Measurements from ENCODE around the gene MNX1. TPM values are rescaled to one million over a fixed set of nuclear protein-coding genes. Genes with fewer than 3 reads are reported as not detected.

MNX1 gene
- total RNA-seq, 5 donors from 2014 or later (not counting 1 experiment from before 2014, with no cell fraction given): 0.10 to 0.30 TPM; not detected in 3

- ChIA-PET CTCF (no interaction called here), POLR2A (no interaction called here)
- Mint-ChIP-seq H3K9me3 (peaks cover 0 to 6% (median 0%) of the 10 kb centered on the region in 3 donors), H3K27ac (no peak overlapping the region), H3K27me3 (peaks cover 29 to 40% of the 10 kb centered on the region in 2 donors), H3K4me3 (no peak overlapping the region), H3K4me1 (no peaks in the 10 kb centered on the region), H3K36me3 (no peaks in the 10 kb centered on the region)
- Histone ChIP-seq H3K9me3 (no peaks in the 10 kb centered on the region), H3K27ac (ENCODE audit: low read length) (no peak overlapping the region), H3K27me3 (replicated peaks in 1 of 2; ENCODE audit: control insufficient read depth in 2 of 2, extremely low read depth in 1 of 2, insufficient read depth in 2 of 2, low read length in 1 of 2) (peaks cover 0 to 46% of the 10 kb centered on the region in 2 experiments), H3K36me3 (ENCODE audit: control insufficient read depth in 2 of 2, extremely low read depth in 1 of 2, insufficient read depth in 1 of 2, low read length in 1 of 2) (no peaks in the 10 kb centered on the region), H3K4me1 (ENCODE audit: control insufficient read depth in 1 of 2, extremely low read depth in 1 of 2, insufficient read depth in 2 of 2, low read length in 2 of 2) (no peaks in the 10 kb centered on the region), H3K4me3 (ENCODE audit: control insufficient read depth in 1 of 2, extremely low read depth in 1 of 2, low read length in 1 of 2) (no peak overlapping the region)
- 96% methylated on average over 5 of the region's 8 CpGs for WGBS (ENCODE audit: insufficient coverage)
- no peak for DNase-seq
- ATAC-seq (replicated peaks in 1 of 4): no peak
These were observed 24.8 kb upstream of the MNX1 start for GRCh38 chr7:157035302-157035701.

GRCh38 chr7:157033483-157034473 is 23.3 kb upstream of the MNX1 start:
- Histone ChIP-seq H3K27ac (ENCODE audit: low read length) (no peak overlapping the region), H3K4me3 (ENCODE audit: control insufficient read depth in 1 of 2, extremely low read depth in 1 of 2, low read length in 1 of 2) (no peak overlapping the region), H3K27me3 (replicated peaks in 1 of 2; ENCODE audit: control insufficient read depth in 2 of 2, extremely low read depth in 1 of 2, insufficient read depth in 2 of 2, low read length in 1 of 2) (peaks cover 0 to 43% of the 10 kb centered on the region in 2 experiments), H3K9me3 (no peaks in the 10 kb centered on the region), H3K4me1 (ENCODE audit: control insufficient read depth in 1 of 2, extremely low read depth in 1 of 2, insufficient read depth in 2 of 2, low read length in 2 of 2) (no peaks in the 10 kb centered on the region), H3K36me3 (ENCODE audit: control insufficient read depth in 2 of 2, extremely low read depth in 1 of 2, insufficient read depth in 1 of 2, low read length in 1 of 2) (no peaks in the 10 kb centered on the region)
- Mint-ChIP-seq H3K4me1 (no peaks in the 10 kb centered on the region), H3K4me3 (no peak overlapping the region), H3K9me3 (peaks cover 0 to 6% (median 0%) of the 10 kb centered on the region in 3 donors), H3K27ac (no peak overlapping the region), H3K36me3 (no peaks in the 10 kb centered on the region), H3K27me3 (peaks cover 38 to 49% of the 10 kb centered on the region in 2 donors)
- POLR2A ChIA-PET: no interaction called here
- DNase-seq (no peak), ATAC-seq (replicated peaks in 1 of 4) (no peak)
- 80% methylated on average over 14 of the region's 23 CpGs for WGBS (ENCODE audit: insufficient coverage)
- CTCF ChIA-PET: no interaction called here

- Histone ChIP-seq H3K27me3 (replicated peaks in 1 of 2; ENCODE audit: control insufficient read depth in 2 of 2, extremely low read depth in 1 of 2, insufficient read depth in 2 of 2, low read length in 1 of 2) (peaks cover 3 to 45% of the 10 kb centered on the region in 2 experiments), H3K36me3 (ENCODE audit: control insufficient read depth in 2 of 2, extremely low read depth in 1 of 2, insufficient read depth in 1 of 2, low read length in 1 of 2) (no peaks in the 10 kb centered on the region), H3K4me3 (ENCODE audit: control insufficient read depth in 1 of 2, extremely low read depth in 1 of 2, low read length in 1 of 2) (no peak overlapping the region), H3K9me3 (no peaks in the 10 kb centered on the region), H3K27ac (ENCODE audit: low read length) (no peak overlapping the region), H3K4me1 (ENCODE audit: control insufficient read depth in 1 of 2, extremely low read depth in 1 of 2, insufficient read depth in 2 of 2, low read length in 2 of 2) (no peaks in the 10 kb centered on the region)
- ChIA-PET CTCF (no interaction called here), POLR2A (no interaction called here)
- Mint-ChIP-seq H3K36me3 (no peaks in the 10 kb centered on the region), H3K4me1 (no peaks in the 10 kb centered on the region), H3K9me3 (peaks cover 0 to 6% (median 0%) of the 10 kb centered on the region in 3 donors), H3K27me3 (peaks cover 47 to 55% of the 10 kb centered on the region in 2 donors), H3K27ac (no peak overlapping the region), H3K4me3 (no peak overlapping the region)
- no peak for DNase-seq
- 60% methylated on average over 20 of the region's 25 CpGs for WGBS (ENCODE audit: insufficient coverage)
- no peak for ATAC-seq (replicated peaks in 1 of 4)
These were observed 22.4 kb upstream of the MNX1 start for GRCh38 chr7:157032644-157033482.

- DNase-seq (no peak), ATAC-seq (replicated peaks in 1 of 4) (no peak)
- H3K9me3 Mint-ChIP-seq: peaks cover 0 to 6% (median 0%) of the 10 kb centered on the region in 3 donors
- H3K4me3 Mint-ChIP-seq: no peak overlapping the region
- H3K9me3 ChIP-seq: no peaks in the 10 kb centered on the region
- WGBS (ENCODE audit: insufficient coverage): 95% methylated on average over 4 of the region's 4 CpGs
- no peaks in the 10 kb centered on the region for H3K36me3 Mint-ChIP-seq
- no peaks in the 10 kb centered on the region for H3K36me3 ChIP-seq (ENCODE audit: control insufficient read depth in 2 of 2, extremely low read depth in 1 of 2, insufficient read depth in 1 of 2, low read length in 1 of 2)
- ChIA-PET CTCF (no interaction called here), POLR2A (no interaction called here)
- H3K27ac Mint-ChIP-seq: no peak overlapping the region
- H3K4me1 ChIP-seq (ENCODE audit: control insufficient read depth in 1 of 2, extremely low read depth in 1 of 2, insufficient read depth in 2 of 2, low read length in 2 of 2): no peaks in the 10 kb centered on the region
- peaks cover 52 to 57% of the 10 kb centered on the region in 2 donors for H3K27me3 Mint-ChIP-seq
- H3K27me3 ChIP-seq (replicated peaks in 1 of 2; ENCODE audit: control insufficient read depth in 2 of 2, extremely low read depth in 1 of 2, insufficient read depth in 2 of 2, low read length in 1 of 2): peaks cover 7 to 43% of the 10 kb centered on the region in 2 experiments
- H3K4me1 Mint-ChIP-seq: no peaks in the 10 kb centered on the region
- H3K4me3 ChIP-seq (ENCODE audit: control insufficient read depth in 1 of 2, extremely low read depth in 1 of 2, low read length in 1 of 2): no peak overlapping the region
- H3K27ac ChIP-seq (ENCODE audit: low read length): no peak overlapping the region
These were observed 21.7 kb upstream of the MNX1 start for GRCh38 chr7:157032128-157032527.

- no peak overlapping the region for H3K4me3 Mint-ChIP-seq
- Histone ChIP-seq H3K36me3 (ENCODE audit: control insufficient read depth in 2 of 2, extremely low read depth in 1 of 2, insufficient read depth in 1 of 2, low read length in 1 of 2) (no peaks in the 10 kb centered on the region), H3K27ac (ENCODE audit: low read length) (no peak overlapping the region), H3K4me3 (ENCODE audit: control insufficient read depth in 1 of 2, extremely low read depth in 1 of 2, low read length in 1 of 2) (no peak overlapping the region), H3K27me3 (replicated peaks in 1 of 2; ENCODE audit: control insufficient read depth in 2 of 2, extremely low read depth in 1 of 2, insufficient read depth in 2 of 2, low read length in 1 of 2) (peaks cover 15 to 36% of the 10 kb centered on the region in 2 experiments), H3K9me3 (no peaks in the 10 kb centered on the region), H3K4me1 (ENCODE audit: control insufficient read depth in 1 of 2, extremely low read depth in 1 of 2, insufficient read depth in 2 of 2, low read length in 2 of 2) (no peaks in the 10 kb centered on the region)
- H3K27ac Mint-ChIP-seq: no peak overlapping the region
- H3K9me3 Mint-ChIP-seq: peaks cover 0 to 5% (median 3%) of the 10 kb centered on the region in 3 donors
- H3K27me3 Mint-ChIP-seq: peaks cover 66 to 70% of the 10 kb centered on the region in 2 donors
- POLR2A ChIA-PET: no interaction called here
- no peaks in the 10 kb centered on the region for H3K36me3 Mint-ChIP-seq
- 85% methylated on average over 7 of the region's 16 CpGs for WGBS (ENCODE audit: insufficient coverage)
- CTCF ChIA-PET: no interaction called here
- no peak for ATAC-seq (replicated peaks in 1 of 4)
- no peaks in the 10 kb centered on the region for H3K4me1 Mint-ChIP-seq
- DNase-seq: no peak
These were observed 17.9 kb upstream of the MNX1 start for GRCh38 chr7:157028199-157028903.
